ENCODE measurements around the gene HBB.

- TF ChIP-seq CTCF (IDR thresholded peaks at IDR 0.05) (no peak), POLR2A (IDR thresholded peaks at IDR 0.05) (no peak), EP300 (IDR thresholded peaks at IDR 0.05) (no peak), POLR2AphosphoS5 (IDR thresholded peaks at IDR 0.05) (no peak)
These were observed 20.1 kb upstream of the HBB start for GRCh38 chr11:5246772-5247471.

Measured in stomach (tissue), 4 donors.